Tibial nerve (tissue), 4 donors: ENCODE data around the gene GNG7. TPM values are rescaled to one million over a fixed set of nuclear protein-coding genes. Genes with fewer than 3 reads are reported as not detected.

Experiments used
- DNase-seq, 2 donors: peaks; one replicate each; pipeline ENCODE4 v3.0.0-alpha.2; 2019; ENCODE audit warnings: low spot score in 2 of 2
- H3K27ac ChIP-seq, 4 donors: fragments of 200-600 bp; sonication (generic) in 3 of 4; one replicate each; pipeline ENCODE4 v1.5.1; 2017 to 2019; ENCODE audit warnings: mild to moderate bottlenecking in 1 of 4
- H3K27me3 ChIP-seq, 2 donors: fragments of 200-600 bp; sonication (generic) in 1 of 2; one replicate each; pipeline versions ENCODE4 v1.5.1 to v1.6.0; 2017 to 2019
- H3K36me3 ChIP-seq, 3 donors: fragments of 200-600 bp; sonication (generic); one replicate each; pipeline ENCODE4 v1.5.1; 2018 to 2019
- H3K4me1 ChIP-seq, 4 donors: fragments of 200-600 bp; sonication (generic) in 3 of 4; one replicate each; pipeline ENCODE4 v1.5.1; 2017 to 2019
- H3K4me3 ChIP-seq, 4 donors: fragments of 200-600 bp; sonication (generic) in 3 of 4; one replicate each; pipeline ENCODE4 v1.5.1; 2017 to 2019; ENCODE audit warnings: mild to moderate bottlenecking in 1 of 4, moderate library complexity in 1 of 4
- H3K9me3 ChIP-seq, 4 donors: fragments of 200-600 bp; sonication (generic) in 3 of 4; one replicate each; pipeline ENCODE4 v1.5.1; 2017 to 2019
- CTCF ChIP-seq, 5 experiments: fragments of 200-600 bp in 3 of 5; fragments of 450-650 bp in 2 of 5; sonication (generic) in 3 of 5; IDR thresholded peaks; one replicate each; pipeline ENCODE4 v1.5.1; 2016 to 2019; ENCODE audit warnings: antibody characterized with exemption in 5 of 5, mild to moderate bottlenecking in 3 of 5, moderate library complexity in 2 of 5
- EP300 ChIP-seq, 2 donors: sonication (generic); formaldehyde crosslinking; IDR thresholded peaks; one replicate each; pipeline ENCODE4 v1.6.1; 2017; ENCODE audit warnings: antibody characterized with exemption in 2 of 2, mild to moderate bottlenecking in 1 of 2
- POLR2A ChIP-seq, 2 donors: fragments of 450-650 bp; IDR thresholded peaks; one replicate each; pipeline ENCODE4 v1.6.1; 2017; ENCODE audit warnings: antibody characterized with exemption in 2 of 2, mild to moderate bottlenecking in 2 of 2, moderate library complexity in 2 of 2
- WGBS, 2 donors: methylation state at CpG; one replicate each; pipeline ENCODE4 v1.1.5; 2018; 5-methylcytosine and 5-hydroxymethylcytosine counted together
- total RNA-seq, 4 donors: library from RNA; depleted of rRNA; stranded (reverse); fragments of >200 nt; gene quantifications; one replicate each; pipeline ENCODE4 v1.1.0, GENCODE V29; 2016

The GNG7 gene
- total RNA-seq, 4 donors from 2014 or later: 2.6 to 5.3 (median 3.5) TPM

GRCh38 chr19:2726160-2726855 lies 23.8 kb upstream of the GNG7 start:
- 68 to 70% methylated on average over 12 to 14 of the region's 15 CpGs for WGBS, 2 donors
- H3K4me3 ChIP-seq: no peak overlapping the region
- no peak overlapping the region for H3K27ac ChIP-seq
- no peak for TF ChIP-seq EP300 (IDR thresholded peaks at IDR 0.05)
- H3K9me3 ChIP-seq: no peaks in the 10 kb centered on the region
- H3K27me3 ChIP-seq: peaks cover 0 to 53% of the 10 kb centered on the region in 2 donors
- H3K4me1 ChIP-seq: peaks cover 0 to 27% (median 0%) of the 10 kb centered on the region in 4 donors
- peaks cover 0 to 3% (median 0%) of the 10 kb centered on the region in 3 donors for H3K36me3 ChIP-seq
- DNase-seq: no peak

DNA sequence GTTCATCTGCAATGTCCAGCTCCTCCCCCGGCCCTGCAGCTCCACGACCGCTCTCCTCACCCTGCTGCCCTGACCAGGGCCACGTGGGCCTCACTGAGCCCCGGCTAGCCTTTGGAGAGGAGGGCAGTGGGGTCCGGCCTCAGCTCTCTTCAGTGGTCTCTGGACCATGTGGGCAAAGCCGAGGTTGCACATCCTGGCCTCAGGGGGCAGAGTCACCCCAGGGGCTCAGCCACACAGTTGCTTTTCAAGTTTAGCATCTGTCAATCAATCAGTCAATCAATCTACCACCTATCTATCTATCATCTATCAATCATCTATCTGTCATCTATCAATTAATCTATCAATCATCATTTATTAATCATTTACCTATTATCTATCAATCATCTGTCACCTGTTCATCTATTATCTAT lies 21.7 kb upstream of the GNG7 start:
- Histone ChIP-seq H3K4me1 (peaks cover 0 to 41% (median 8%) of the 10 kb centered on the region in 4 donors), H3K27me3 (peaks cover 0 to 71% of the 10 kb centered on the region in 2 donors), H3K36me3 (no peaks in the 10 kb centered on the region), H3K27ac (no peak overlapping the region), H3K9me3 (no peaks in the 10 kb centered on the region), H3K4me3 (no peak overlapping the region)
- TF ChIP-seq POLR2A (IDR thresholded peaks at IDR 0.05) (no peak), CTCF (IDR thresholded peaks at IDR 0.05) (no peak), EP300 (IDR thresholded peaks at IDR 0.05) (no peak)
- no peak for DNase-seq
- 40 to 58% methylated on average over 7 of the region's 7 CpGs for WGBS, 2 donors

DNA sequence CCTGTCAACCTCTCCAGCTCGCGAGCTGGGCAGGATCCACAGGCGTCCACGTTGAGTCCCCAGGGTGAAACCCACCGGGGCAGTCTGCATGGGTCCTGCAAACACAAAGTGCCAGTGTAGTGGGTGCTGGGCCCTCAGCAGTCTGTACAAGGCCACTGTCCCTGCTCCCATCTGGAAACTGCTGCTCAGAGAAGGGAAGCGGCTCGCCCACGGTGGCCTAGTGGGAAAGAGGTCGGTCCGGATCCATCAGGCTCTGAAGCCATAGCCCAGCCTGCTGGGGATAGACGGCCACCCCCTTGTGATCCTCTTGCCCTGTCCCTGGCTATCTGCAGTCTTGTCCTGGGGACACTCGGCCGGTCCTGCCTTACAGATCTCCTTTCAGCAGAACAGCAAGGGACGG lies 21.3 kb upstream of the GNG7 start:
- Histone ChIP-seq H3K4me1 (peaks cover 0 to 41% (median 8%) of the 10 kb centered on the region in 4 donors), H3K27me3 (peaks cover 0 to 73% of the 10 kb centered on the region in 2 donors)
- 50 to 64% methylated on average over 12 to 13 of the region's 14 CpGs for WGBS, 2 donors

DNA sequence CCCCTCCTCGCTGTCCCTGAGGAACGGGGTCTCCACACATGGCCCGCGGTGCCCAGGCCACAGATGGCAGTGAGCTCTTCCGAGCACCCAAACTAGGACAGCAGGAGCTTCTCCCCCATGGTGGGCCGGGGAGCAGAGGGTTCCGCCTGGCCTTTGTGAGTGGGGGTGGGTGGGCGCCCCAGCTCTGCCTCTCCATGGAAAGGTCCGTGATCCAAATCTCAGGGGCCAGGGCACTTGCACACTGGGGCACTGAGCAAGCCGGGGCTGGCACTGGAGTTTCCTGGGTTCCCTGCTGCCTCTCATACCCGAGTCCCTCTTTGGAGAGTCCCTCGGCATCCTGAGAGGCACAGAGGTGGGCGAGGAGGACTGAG lies 20.8 kb upstream of the GNG7 start:
- no peaks in the 10 kb centered on the region for H3K9me3 ChIP-seq
- WGBS, 2 donors: 18 to 68% methylated on average over 5 to 6 of the region's 13 CpGs
- H3K4me1 ChIP-seq: peaks cover 0 to 41% (median 8%) of the 10 kb centered on the region in 4 donors
- H3K27me3 ChIP-seq: peaks cover 0 to 77% of the 10 kb centered on the region in 2 donors
- peak overlapping the region in 1 of 4 donors; percentile 18 for H3K27ac ChIP-seq
- TF ChIP-seq EP300 (IDR thresholded peaks at IDR 0.05) (no peak), POLR2A (IDR thresholded peaks at IDR 0.05) (no peak), CTCF (IDR thresholded peaks at IDR 0.05) (no peak)
- H3K4me3 ChIP-seq: no peak overlapping the region
- H3K36me3 ChIP-seq: no peaks in the 10 kb centered on the region
- no peak for DNase-seq

More for the DNA sequence above, 21.3 kb upstream of the GNG7 start:
- TF ChIP-seq EP300 (IDR thresholded peaks at IDR 0.05) (no peak), CTCF (IDR thresholded peaks at IDR 0.05) (no peak), POLR2A (IDR thresholded peaks at IDR 0.05) (no peak)
- H3K9me3 ChIP-seq: no peaks in the 10 kb centered on the region
- H3K36me3 ChIP-seq: no peaks in the 10 kb centered on the region
- no peak overlapping the region for H3K4me3 ChIP-seq
- peak overlapping the region in 1 of 4 donors; percentile 18 for H3K27ac ChIP-seq
- no peak for DNase-seq

- Histone ChIP-seq H3K4me3 (no peak overlapping the region), H3K9me3 (no peaks in the 10 kb centered on the region), H3K36me3 (no peaks in the 10 kb centered on the region), H3K27ac (peak overlapping the region in 1 of 4 donors; percentile 18), H3K4me1 (peaks cover 0 to 41% (median 8%) of the 10 kb centered on the region in 4 donors), H3K27me3 (peaks cover 0 to 73% of the 10 kb centered on the region in 2 donors)
- TF ChIP-seq POLR2A (IDR thresholded peaks at IDR 0.05) (no peak), EP300 (IDR thresholded peaks at IDR 0.05) (peak in 1 of 2 donors; percentile 22)
- 43 to 55% methylated on average over 9 to 20 of the region's 28 CpGs for WGBS, 2 donors
- DNase-seq: peak in 1 of 2 donors; percentile 17
Observed at GRCh38 chr19:2722541-2723344, 20.2 kb upstream of the GNG7 start.
